Eye (tissue), 1 donor: Measurements from ENCODE around the gene AGPAT1.
"Not testable (repeated sequence)": the region's sequence is repeated elsewhere in the genome, so short reads cannot be mapped to it uniquely, and the experiment has no call there.

Experiments used
- DNase-seq: peaks from one replicate; pipeline ENCODE4 v3.0.0-alpha.2; 2015

The AGPAT1 gene

DNA sequence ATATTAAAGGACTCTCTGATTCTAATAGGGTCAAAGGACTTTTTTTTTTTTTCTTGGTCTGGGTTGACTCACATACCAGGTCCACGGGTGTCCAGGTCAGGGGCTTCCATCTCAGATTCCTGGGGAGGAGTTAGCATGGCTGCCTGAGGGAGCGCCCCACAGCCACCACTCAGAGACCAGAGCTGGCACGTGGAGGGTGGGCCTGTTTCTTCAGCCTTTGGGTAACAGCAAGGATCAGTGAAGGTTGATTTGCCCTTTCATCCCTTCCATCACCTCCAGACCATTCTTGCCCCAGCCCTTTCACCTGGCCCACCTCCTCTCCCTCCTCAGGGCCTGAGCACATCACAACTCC lies 22.4 kb upstream of the AGPAT1 start:
- DNase-seq: no peak

DNA sequence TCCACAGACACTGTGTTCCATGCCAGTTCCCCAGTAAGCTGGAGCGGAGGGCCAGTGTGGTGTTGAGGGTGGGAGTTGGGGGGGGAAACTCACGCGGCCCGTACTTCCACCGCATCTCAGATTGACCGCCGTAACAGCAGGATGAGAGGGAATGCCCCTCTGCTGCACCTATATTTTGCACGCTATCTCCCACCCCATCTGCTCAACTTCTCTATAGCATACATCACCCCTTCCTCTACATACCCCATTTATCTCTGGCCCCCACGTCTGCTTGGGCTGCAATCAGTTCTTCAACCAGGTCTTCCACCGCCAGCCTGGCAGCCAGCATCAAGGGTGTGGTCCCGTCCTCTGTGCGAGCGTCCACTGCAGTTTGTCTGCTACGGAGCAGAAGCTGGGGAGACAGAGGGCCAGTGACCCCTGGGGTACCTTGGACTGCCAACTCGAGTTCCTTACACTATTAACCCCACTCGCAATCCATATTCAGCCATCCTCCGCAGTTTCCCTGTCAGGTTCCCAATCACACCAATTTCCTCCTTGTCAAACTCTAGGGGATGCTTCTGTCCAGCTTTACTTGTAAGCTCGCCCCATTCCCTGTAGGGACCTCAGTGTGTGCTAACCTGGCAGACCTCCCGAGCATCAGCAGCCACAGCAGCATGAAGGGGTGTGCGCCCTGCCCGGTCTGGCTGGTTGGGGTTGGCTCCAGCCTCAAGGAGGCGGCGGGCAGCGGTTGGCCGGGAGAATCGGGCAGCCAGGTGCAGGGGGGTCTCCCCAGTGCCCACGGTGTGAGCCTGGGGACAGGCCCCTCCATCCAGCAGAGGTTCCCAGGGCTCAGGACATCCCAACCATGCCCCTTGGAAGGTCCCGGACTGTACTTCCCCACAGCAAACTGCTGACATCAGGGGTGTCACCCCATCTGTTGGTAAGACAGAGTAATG lies 21.1 kb upstream of the AGPAT1 start:
- DNase-seq: peak; percentile 78

DNA sequence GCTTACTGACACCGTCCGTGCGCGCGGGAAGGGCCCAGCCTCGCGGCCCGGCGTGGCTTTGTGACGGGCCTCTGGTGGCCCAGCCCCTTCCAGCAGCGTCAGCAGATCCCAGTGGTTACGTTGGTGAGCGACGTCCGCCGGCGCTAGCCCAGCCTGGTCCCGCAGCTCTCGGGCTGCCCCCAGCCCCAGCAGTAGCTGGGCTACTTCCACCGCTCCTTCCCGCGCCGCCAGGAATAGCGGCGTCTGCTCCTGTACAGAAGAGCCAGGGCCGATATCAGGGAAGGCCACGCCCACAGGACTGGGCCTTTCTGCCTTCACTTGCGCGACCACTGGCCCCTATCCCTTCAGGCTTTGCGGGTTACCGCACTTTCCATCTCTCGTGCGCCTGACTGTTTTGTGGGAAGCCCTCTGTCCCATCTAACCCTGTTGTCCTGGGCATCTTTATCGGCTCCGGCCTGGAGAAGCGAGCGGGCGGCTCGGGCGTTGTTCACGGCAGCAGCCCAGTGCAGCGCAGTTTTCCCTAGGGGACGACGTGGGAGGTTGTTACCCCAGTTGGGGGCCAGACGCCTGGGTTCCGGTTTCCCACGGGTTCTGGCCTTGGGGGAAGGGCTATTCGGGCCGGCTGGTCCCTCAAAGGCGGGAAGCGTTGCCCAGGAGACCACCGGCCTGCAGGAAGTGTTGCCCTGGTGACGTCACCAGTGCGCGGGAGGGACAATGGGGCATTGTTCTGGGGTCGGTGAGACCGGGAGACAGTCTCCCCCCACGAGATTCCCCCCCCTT lies 20.2 kb upstream of the AGPAT1 start:
- DNase-seq: peak; percentile 97

DNA sequence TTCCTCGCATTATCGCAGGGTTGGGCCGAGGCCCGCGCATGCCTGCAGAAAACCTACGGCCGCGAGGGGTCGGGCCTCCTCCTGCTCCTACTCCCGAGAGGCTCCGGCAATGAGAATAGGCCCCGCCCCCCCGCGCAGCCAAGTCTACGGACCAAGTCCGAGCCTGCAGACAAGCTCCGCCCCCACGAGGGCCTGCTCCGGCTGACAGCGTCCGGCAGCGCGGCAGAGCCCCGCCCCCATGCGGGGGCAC lies 19.7 kb upstream of the AGPAT1 start:
- DNase-seq: peak; percentile 100

DNA sequence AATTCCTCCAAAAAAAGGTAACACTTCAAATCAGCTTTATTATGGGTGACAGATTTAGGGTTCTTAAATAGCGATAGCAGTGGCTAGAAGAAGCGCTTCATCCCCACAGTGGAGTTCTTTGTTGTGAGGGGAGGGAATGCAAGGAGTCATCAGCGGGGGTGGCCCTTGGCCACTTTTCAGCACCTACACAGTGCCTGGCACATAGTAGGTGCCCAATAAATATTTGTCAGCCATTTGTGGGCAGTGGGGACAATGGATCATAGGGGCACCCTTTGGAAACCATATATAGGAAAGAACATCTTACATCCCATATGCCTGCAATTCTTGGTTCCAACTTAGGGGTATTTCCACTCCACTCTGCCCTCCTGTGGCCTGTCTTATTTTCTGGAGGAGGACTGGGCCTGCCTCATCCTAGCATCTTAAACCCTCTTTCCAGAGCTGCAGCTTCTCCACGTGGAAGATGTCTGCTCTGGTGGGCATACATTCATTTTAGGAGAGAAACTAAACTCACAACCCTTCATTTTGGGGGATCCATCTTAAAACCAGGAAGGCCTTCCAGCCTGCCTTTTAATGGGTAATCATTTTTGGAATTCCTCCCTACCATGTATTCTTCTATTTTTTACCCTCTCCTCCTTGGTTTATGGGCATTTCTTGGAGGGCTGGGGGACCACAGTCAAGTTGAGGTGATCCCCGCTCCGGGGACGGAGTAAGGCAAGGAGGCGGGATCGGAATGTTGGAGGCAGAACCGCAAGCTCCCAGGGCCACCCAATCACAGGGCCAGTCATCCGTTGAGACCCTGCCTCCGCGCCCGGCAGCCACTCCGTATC lies 19.2 kb upstream of the AGPAT1 start:
- no peak for DNase-seq

DNA sequence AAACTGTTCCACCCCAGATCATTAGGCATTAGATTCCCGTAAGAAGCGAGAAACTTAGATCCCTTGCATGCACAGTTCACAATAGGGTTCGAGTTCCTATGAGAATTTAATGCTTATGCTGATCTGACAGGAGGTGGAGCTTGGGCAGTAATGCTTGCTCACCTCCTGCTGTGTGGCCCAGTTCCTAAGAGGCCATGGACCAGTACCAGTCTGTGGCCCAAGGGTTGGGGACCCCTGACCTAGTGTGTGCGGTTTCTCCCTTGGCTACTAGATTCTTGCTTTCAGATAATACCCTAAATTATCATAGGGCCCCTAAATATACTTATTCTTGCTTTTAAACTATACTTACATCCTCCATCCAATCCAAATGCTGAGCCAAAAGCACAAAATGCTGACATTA lies 18.5 kb upstream of the AGPAT1 start:
- no peak for DNase-seq

DNA sequence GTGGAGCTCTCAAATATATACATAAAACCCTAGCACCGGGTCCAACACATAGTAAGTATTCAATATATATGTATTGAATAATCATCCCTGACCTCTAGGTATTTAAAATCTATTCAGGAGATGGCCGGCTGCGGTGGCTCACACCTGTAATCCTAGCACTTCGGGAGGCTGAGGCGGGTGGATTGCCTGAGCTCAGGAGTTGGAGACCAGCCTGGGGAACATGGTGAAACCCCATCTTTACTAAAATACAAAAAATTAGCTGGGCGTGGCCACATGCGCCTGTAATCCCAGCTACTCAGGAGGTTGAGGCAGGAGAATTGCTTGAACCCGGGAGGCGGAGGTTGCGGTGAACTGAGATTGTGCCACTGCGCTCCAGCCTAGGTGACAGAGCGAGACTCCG lies 17.2 kb upstream of the AGPAT1 start:
- not testable (repeated sequence) for DNase-seq

DNA sequence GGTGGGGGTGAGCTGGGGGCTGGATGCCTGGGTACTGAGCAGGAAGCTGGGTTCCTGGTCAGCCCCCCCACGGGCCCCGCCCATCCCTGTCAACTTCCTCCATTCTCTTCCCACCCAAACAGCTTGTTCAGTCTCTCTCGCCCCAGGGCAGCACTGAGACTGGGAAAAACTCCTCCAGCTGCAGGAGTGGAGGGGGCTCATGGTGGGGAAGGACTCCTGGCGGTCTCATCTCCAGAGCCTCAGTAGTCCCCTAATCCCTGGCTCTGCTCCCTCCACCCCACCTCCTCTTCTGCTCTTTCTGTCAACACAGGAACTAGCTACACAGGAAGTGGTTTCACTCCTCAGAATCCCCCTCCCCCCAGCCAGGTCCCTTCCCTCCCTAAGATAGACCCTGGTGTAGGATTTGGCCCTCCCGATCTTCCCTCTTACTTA lies 16.7 kb upstream of the AGPAT1 start, which contains the start of gene GPSM3:
TSS of gene GPSM3 (minus strand) at position 36 of the 432 bp plus-strand sequence. CDS start 130 bp downstream, outside the sequence.
- DNase-seq: no peak

DNA sequence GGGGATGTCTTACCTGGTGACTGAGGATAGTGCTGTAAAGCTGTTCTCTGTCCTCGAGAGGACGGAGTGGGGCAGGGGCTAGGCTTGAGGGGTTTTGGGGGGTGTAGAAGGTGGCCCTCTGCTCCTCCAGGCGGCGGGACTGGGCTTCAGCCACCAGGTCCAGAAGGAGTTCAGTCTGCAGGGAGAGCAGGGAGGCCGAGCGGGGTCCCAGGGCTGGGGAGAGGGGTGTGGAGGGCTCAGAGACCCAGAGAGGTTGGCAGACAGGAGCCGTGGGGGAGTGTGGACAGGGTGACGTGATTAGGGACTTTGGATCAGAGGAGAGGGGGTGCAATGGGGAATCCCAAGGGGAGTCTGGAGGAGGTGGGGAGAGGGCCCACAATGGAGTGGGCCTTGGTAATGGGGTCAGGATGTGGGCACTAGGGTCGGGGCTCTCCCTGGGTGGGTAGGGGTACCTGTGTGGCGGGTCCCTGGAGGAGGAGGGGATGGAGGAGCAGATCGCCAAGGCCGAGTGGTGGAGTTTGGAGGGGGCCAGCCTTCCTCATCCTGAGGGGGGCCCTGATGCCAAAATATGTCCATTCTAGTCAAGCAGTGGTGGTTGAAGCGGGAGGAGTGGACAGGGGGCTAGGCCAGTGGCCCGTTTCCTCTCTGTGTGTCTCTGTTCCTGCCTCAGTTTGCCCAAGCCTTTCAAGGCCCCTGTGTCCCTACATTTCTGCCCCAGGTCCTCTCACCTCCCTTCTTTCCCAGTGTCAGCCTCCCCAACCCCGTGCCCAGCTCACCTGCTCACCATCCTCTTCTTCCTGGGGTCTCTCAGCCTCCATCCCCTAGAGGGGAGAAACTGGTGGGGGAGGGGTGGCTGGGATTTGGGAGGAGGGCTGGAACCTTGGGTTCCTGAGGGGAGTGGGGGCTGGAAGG lies 16.1 kb upstream of the AGPAT1 start:
- no peak for DNase-seq

DNA sequence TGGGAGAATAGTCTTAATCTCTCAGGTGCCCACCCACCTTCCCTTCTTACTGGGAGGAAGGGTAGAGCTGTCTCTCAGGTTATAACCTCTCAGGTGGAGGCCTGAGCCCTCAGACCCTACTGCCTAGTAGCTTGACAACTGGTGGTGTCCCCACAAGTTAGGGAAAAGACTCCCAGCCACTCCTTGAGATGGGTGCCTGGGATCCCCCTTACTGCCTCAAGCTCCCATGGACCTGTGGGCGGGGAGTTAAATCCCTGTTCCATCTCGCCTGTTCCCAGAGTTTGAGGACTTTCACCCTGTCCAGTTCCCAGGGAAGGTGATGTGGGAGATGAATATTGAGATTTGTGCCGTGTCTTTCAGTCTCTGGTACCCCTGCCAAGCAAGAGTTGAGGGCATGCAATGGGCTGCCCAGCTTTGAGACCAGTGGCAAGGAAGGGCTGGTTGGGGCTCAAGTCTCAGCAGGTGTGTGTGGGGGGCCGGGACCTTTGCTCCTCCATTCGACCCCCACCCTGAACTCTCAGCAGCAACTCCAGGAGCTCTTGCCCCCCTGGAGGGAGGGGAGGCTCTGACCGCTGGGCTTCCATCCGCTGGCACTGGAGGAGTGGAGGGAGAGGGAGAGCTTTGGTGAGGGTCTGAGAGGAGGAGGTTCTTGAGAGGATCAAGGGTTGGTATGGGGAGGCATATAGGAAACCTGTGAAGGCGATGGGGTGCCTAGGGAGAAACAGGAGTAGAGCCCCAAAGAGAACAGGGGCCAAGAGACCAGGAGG lies 15.2 kb upstream of the AGPAT1 start:
- no peak for DNase-seq

DNA sequence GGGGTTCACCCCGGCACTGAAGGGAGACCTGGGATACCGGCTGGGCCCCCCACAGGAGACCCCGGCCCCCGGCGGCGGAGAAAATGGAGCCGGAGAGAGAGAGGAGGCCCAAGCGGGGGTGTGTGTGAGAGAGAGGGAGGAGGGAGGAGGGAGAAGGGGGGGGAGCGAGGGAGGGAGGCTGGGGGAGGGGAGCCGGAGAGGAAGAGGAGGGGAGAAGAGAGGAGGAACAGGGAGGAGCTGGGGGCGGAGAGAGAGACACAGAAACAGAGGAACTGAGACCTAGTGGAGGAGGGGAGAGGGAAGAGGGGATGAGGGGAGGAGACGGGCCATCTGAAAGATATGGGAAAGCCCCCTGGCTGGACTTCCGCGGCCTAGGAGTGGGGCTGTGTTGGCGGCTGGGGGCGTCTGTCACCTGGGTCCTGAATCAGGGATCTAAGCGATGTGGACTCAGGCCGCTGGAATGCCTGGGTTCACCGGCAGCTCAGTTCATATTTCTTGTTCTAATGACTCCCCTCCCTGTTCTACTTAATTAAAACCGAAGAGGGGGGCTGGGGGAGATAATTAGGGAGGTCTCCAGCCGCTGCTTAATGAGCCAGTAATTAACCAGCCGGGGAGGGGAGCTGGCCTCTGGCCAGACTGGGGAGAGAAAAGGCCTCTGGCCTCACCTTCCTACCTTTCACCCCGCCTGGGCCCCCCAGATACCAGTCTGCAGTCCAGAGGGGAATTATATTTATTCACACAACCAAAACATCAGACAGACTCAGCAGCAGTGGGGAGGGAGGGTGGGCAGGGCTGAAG lies 14.4 kb upstream of the AGPAT1 start, which contains the start of gene PBX2:
TSS of gene PBX2 (minus strand) at position 149 of the 798 bp plus-strand sequence. CDS start 287 bp downstream, outside the sequence.
- DNase-seq: peak; percentile 98

DNA sequence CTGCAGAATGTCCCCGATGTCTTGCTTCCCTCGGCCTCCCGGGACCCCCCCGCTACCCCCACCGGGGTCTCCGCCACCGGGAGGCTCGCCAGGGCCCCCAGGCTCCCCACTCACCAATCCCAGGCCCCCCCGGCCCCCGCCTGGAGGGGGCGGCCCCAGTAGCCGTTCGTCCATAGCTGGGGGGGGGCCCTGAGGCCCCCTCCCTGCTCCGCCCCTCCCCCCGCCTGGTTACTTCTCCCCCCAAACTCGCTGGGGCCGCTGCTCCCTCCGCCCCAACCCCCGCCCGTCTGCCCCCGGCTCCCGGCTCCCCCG lies 13.8 kb upstream of the AGPAT1 start:
- no peak for DNase-seq

DNA sequence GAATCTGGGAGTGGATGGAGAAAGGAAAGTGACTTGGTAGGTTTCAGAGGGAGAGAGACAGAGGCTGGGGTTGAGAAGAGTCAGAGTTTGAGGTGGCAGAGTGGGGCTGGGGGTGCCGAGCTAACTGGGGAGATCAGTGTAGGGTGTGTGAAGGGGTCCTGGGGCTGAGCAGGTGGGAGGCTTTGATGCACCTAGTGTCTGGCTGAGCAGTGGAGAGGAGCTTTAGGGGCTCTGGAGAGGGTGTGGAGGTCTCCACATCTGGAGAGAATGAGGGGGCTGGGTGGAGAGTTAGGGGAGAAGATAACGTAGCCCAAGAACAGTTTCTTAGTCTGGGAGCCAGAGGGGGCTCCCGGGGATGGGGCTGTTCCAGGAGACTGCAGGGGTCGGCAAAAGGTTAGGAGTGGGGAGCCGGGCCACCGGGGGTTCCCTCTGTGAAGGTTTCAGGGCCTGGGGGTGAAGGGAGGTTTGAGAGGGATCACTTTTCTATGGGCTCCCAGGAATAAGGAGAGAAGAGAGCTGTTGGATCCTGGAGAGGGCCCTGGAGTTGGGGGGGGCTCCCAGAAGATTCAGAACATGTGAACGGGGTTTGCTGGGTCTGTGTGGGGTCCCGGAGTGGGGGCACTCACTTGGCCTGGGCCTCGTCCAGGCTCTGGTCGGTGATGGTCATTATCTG lies 13.3 kb upstream of the AGPAT1 start:
- peak; percentile 47 for DNase-seq

DNA sequence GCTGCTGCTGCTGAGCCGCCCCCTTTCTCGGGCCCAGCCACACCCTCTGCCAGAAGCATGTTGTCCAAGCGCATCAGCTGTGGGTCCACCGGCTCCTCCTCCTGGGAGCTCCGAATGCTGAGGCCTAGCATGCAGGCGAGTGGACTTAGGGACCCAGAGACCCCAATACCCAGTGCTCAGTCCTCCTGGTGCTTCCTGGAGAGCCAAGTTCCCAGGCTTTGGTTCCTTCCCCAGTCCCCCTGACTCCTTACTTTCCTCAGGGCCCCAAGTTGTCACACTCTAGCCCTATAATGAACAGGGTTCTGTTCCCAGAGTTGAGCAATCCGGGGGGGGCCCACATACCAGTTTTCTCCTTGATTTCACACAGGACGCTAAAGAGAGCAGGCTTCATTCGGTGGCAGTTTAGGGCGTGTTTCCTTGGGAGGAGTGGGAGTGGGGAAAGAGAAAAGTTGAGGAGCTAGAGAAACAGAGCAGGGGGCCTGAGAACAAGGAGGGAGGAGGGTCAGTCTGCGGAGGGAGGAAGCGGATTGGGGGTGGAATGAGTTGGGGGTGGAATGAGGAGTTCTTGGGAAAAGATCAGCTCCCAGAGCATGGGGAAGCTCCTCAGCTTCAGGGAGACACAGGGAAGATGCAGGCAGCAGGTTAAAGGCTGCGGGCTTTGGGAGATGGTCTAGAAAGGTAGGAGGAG lies 12.6 kb upstream of the AGPAT1 start:
- peak; percentile 60 for DNase-seq

DNA sequence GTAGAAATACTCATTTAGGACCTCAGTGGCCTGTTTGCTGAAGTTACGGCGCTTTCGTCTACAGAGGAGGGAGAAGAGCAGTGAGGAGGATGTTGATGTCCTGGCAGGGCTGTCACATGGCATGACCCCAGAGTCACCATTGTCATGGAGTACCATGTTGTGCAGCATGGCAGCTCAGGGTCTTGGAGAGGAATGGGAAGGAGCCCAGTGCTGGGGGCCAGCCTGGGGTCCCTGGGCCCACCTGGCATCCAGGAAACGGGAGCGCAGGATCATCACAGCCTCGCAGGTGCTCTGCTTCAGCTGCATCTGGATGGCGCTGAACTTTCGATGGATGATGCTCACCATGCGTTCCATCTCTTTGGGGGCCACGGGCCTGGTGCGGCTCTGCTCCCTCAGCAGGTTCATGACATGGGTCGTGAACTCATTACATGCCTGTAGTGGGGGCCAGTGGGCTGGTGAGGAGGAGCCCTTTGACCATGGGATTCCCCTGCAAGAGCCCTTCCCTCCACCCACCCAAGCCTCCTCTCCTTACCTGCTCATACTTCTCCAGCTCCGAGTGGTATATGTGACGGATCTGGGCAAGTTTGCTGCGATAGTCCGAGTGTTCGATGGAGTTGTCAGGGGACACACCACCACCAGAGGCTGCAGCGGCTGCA lies 12.0 kb upstream of the AGPAT1 start:
- DNase-seq: not testable (repeated sequence)

DNA sequence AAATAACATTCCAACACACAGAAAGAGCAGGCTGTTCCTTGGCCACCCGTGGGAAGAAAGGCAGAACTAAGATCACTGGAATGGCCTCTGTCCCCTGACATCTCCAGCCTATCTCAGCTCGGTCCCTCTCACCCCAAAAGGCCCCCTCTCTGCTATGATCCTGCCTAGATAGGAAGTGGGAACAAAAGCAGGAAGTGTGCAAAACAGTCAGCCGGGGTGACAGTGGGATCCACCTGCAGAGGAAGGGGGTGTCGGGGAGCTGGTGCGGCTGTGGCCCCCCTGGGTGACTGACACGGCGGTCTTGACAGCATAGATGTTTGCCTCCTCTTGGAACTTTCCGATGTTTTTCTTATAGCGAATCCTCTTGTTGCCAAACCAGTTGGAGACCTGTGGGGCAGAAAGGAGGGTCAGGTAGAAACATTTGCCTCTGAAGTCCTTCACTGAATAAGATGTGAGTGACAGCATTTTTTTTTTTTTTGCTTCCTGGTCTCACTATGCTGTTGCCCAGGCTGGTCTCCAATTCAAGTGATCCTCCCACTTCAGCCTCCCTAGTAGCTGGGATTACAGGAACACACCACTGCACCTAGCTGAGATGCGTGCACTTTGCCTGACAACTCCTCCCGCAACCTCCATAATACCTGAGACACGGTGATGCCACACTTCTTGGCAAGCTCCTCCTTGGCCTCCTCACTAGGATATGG lies 11.3 kb upstream of the AGPAT1 start:
- no peak for DNase-seq

DNA sequence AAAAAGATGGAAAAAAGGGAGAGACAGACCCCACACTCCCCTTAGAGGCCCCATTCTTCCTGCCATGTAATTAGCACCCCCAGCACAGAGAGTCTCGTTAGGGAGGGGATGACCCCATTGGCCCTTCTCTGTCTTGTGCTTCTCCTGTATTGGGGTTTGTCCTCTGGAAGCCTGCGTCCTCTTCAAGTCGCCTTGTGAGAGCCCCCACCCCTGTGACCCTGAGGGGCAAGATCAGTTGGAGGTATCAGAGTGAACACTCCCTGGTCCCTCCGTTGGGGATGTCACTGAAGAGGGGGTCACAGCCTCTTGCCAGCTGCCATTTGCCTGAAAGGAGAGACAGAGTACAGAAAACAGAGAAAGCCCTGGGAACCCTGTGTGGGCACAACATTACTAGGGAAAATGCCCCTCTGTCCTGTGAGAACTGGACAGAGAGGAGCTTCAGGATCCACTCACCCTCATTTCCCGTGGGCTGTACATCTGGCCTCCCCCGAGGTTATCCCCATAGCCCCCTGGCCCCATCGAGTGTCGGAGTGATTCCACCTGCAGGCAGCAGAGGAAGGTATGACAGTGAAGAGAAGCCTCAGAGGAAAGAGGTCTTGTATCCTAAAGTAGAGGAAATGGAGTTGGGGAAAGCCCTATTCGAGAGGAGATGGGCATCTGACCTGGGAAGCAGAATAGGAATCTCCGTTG lies 10.4 kb upstream of the AGPAT1 start:
- peak; percentile 39 for DNase-seq
